ENCODE data around the gene ZNF750.

- TF ChIP-seq CTCF (conservative IDR thresholded peaks at IDR 0.05; ENCODE audit: low read depth in 2 of 2) (no peak), ZNF462 (CRISPR knock-in tag; IDR thresholded peaks at IDR 0.05) (no peak), POLR2AphosphoS5 (IDR thresholded peaks at IDR 0.05; ENCODE audit: low read depth) (no peak), EZH2 (IDR thresholded peaks at IDR 0.05; ENCODE audit: low read depth, unreplicated experiment) (no peak), ETS1 (IDR thresholded peaks at IDR 0.05) (no peak), EZH2phosphoT487 (IDR thresholded peaks at IDR 0.05; ENCODE audit: unreplicated experiment) (no peak), REST (IDR thresholded peaks at IDR 0.05; ENCODE audit: unreplicated experiment) (no peak)
Observed at GRCh38 chr17:82794781-82795482, 44.9 kb downstream of the ZNF750 start.

Measured in GM23338 (cell line).